Neuron (in vitro differentiated cells): Measurements from ENCODE around the gene SVEP1.

Experiments
- H2AFZ ChIP-seq: one replicate; pipeline ENCODE4 v1.6.1; 2013; ENCODE audit warnings: low read depth, mild to moderate bottlenecking, inconsistent platforms, low read length, moderate library complexity
- H3K27me3 ChIP-seq: one replicate; pipeline ENCODE4 v1.6.1; 2013; ENCODE audit warnings: low read length; ENCODE audit not compliant: insufficient read depth
- H3K36me3 ChIP-seq: one replicate; pipeline ENCODE4 v1.6.1; 2013; ENCODE audit warnings: low read length; ENCODE audit not compliant: insufficient read depth
- H3K4me1 ChIP-seq: one replicate; pipeline ENCODE4 v1.6.1; 2013; ENCODE audit warnings: low read length; ENCODE audit not compliant: insufficient read depth
- H3K4me3 ChIP-seq: 2 replicates; pipeline ENCODE4 v1.5.1; 2013; ENCODE audit warnings: mild to moderate bottlenecking, low read length, moderate library complexity
- H3K9me3 ChIP-seq: one replicate; pipeline ENCODE4 v1.6.1; 2013; ENCODE audit warnings: low read length

Gene SVEP1

GRCh38 chr9:110330484-110331105 is 248.9 kb downstream of the SVEP1 start:
- Histone ChIP-seq H3K27me3 (peaks cover 3% of the 10 kb centered on the region), H3K4me1 (peaks cover 3% of the 10 kb centered on the region), H3K36me3 (no peaks in the 10 kb centered on the region), H3K9me3 (peaks cover 2% of the 10 kb centered on the region), H2AFZ (no peak overlapping the region), H3K4me3 (no peak overlapping the region)

GRCh38 chr9:110329639-110330230 is 249.8 kb downstream of the SVEP1 start:
- no peak overlapping the region for H2AFZ ChIP-seq
- H3K4me3 ChIP-seq, result no peak overlapping the region
- peaks cover 2% of the 10 kb centered on the region for H3K9me3 ChIP-seq
- peaks cover 2% of the 10 kb centered on the region for H3K27me3 ChIP-seq
- peaks cover 3% of the 10 kb centered on the region for H3K4me1 ChIP-seq
- H3K36me3 ChIP-seq, result no peaks in the 10 kb centered on the region

DNA sequence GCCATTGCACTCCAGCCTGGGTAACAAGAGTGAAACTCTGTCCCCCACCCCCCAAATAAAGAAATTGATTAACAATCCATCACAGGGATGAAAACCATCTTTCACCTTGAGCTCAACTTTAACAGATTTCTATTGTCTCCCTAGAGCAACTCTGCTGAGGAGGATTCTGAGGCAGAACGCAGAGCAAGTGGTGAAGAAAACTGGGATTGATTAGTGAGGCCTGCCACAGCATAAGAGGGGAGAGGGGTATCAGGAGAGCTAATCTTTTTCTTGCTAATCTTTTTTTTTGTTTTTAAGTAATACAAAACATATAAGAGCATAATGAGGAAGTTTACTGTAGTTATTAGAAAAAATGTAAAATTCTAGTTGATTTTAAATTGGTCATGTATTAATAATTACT is 250.8 kb downstream of the SVEP1 start:
- Histone ChIP-seq H3K36me3 (no peaks in the 10 kb centered on the region), H3K4me3 (no peak overlapping the region), H2AFZ (no peak overlapping the region), H3K27me3 (peaks cover 2% of the 10 kb centered on the region), H3K9me3 (peaks cover 2% of the 10 kb centered on the region), H3K4me1 (peaks cover 3% of the 10 kb centered on the region)

DNA sequence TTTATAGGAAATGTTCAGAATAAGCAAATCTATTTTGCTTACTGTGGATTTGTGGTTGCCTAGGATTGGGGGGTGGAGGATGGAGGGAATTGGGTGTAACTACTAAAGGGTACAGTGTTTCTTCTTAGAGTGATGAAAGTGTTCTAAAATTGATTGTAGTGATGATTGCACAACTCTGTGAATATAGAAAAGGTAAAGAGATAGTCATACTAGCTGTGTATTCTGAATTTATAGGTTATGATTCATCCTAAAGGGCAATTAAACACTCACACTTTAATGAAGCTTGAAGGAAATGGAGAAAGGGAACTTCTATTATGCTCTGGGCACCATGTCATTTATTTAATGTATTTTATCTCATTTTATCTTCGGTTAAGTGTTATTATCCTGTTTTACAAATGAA is 251.8 kb downstream of the SVEP1 start:
- Histone ChIP-seq H3K27me3 (peaks cover 2% of the 10 kb centered on the region), H3K4me1 (peaks cover 3% of the 10 kb centered on the region), H3K36me3 (no peaks in the 10 kb centered on the region), H3K4me3 (no peak overlapping the region), H2AFZ (no peak overlapping the region), H3K9me3 (peaks cover 2% of the 10 kb centered on the region)

DNA sequence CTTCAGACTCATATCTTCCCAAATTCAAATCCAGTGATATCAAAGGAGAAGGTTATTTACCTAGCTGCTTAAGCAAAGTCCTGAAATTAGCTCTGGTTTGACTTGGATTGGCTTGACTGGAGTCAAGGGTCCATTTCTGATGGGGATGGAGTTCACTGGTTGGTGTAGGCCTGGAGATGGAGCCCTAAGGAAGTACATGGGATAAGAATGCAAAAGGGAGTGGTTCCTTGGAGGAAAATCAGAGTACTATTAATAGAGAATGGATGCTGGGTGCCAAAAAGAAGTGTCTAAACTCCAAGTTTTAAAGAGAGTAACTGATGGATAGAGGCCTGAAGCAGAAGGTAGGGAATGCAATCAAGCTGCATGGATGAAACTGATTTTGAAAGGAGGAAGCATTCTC is 255.7 kb downstream of the SVEP1 start:
- Histone ChIP-seq H3K4me3 (no peak overlapping the region), H3K36me3 (no peaks in the 10 kb centered on the region), H3K9me3 (no peaks in the 10 kb centered on the region), H3K27me3 (peaks cover 3% of the 10 kb centered on the region), H2AFZ (no peak overlapping the region), H3K4me1 (peaks cover 3% of the 10 kb centered on the region)

- no peaks in the 10 kb centered on the region for H3K4me1 ChIP-seq
- H3K36me3 ChIP-seq, result no peaks in the 10 kb centered on the region
- H2AFZ ChIP-seq, result no peak overlapping the region
- H3K4me3 ChIP-seq, result no peak overlapping the region
- no peaks in the 10 kb centered on the region for H3K9me3 ChIP-seq
- peaks cover 3% of the 10 kb centered on the region for H3K27me3 ChIP-seq
Observed at GRCh38 chr9:110320651-110321445, 258.7 kb downstream of the SVEP1 start.

- H3K4me3 ChIP-seq, result no peak overlapping the region
- H3K36me3 ChIP-seq, result no peaks in the 10 kb centered on the region
- no peak overlapping the region for H2AFZ ChIP-seq
- no peaks in the 10 kb centered on the region for H3K9me3 ChIP-seq
- no peaks in the 10 kb centered on the region for H3K4me1 ChIP-seq
- H3K27me3 ChIP-seq, result peaks cover 3% of the 10 kb centered on the region
Observed at GRCh38 chr9:110319781-110320492, 259.6 kb downstream of the SVEP1 start.

GRCh38 chr9:110317911-110318310 is 261.6 kb downstream of the SVEP1 start:
- Histone ChIP-seq H3K27me3 (peaks cover 3% of the 10 kb centered on the region), H3K4me3 (no peak overlapping the region), H2AFZ (no peak overlapping the region), H3K36me3 (no peaks in the 10 kb centered on the region), H3K4me1 (no peaks in the 10 kb centered on the region), H3K9me3 (no peaks in the 10 kb centered on the region)

DNA sequence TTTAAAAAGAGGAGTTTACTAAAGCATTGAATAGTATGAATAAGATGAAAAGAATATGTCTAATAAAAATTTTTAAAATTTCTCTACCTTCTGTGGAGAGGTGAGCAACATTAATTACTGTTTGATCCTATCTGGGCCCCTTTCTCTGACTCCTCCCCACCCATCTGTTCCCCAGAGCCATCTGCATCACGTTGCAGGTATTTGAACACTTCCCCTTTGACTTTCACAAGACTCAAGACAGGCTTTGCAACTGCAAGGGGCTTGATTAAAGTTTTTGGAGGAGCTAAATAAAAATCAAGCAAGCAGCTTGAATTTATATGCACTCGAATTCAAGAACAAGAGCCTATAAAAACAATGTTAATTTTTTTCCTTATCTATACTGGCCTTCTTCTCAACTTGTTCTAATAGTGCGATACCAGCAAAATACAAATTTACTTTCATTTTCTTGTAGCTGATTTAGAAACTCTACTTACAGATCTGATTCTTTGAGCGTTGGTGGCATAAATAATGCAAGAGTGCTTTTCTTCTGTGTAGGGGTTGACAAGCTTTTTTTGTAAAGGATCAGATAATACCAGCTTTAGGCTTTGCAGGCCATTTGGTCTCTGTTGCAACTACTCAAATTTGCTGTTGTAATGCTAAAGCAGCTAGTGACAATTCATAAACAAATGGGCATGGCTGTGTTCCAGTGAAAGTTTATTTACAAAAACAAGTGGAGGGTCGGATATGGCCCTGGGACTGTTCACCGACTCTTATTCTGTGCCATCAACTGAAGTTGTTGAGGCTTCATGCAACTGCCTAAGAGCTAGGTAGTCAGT is 263.1 kb downstream of the SVEP1 start:
- no peaks in the 10 kb centered on the region for H3K4me1 ChIP-seq
- no peak overlapping the region for H3K4me3 ChIP-seq
- H3K9me3 ChIP-seq, result no peaks in the 10 kb centered on the region
- peaks cover 3% of the 10 kb centered on the region for H3K27me3 ChIP-seq
- H2AFZ ChIP-seq, result no peak overlapping the region
- no peaks in the 10 kb centered on the region for H3K36me3 ChIP-seq
